Glomerular visceral epithelial cell (primary cell): ENCODE data around the gene TMX4.
"Not testable (repeated sequence)": the region's sequence is repeated elsewhere in the genome, so short reads cannot be mapped to it uniquely, and the experiment has no call there.

Experiments used
- DNase-seq: peaks from one replicate; pipeline ENCODE4 v3.0.0-alpha.2; 2016; ENCODE audit errors: extremely low spot score

TMX4 gene, protein sequence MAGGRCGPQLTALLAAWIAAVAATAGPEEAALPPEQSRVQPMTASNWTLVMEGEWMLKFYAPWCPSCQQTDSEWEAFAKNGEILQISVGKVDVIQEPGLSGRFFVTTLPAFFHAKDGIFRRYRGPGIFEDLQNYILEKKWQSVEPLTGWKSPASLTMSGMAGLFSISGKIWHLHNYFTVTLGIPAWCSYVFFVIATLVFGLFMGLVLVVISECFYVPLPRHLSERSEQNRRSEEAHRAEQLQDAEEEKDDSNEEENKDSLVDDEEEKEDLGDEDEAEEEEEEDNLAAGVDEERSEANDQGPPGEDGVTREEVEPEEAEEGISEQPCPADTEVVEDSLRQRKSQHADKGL

DNA sequence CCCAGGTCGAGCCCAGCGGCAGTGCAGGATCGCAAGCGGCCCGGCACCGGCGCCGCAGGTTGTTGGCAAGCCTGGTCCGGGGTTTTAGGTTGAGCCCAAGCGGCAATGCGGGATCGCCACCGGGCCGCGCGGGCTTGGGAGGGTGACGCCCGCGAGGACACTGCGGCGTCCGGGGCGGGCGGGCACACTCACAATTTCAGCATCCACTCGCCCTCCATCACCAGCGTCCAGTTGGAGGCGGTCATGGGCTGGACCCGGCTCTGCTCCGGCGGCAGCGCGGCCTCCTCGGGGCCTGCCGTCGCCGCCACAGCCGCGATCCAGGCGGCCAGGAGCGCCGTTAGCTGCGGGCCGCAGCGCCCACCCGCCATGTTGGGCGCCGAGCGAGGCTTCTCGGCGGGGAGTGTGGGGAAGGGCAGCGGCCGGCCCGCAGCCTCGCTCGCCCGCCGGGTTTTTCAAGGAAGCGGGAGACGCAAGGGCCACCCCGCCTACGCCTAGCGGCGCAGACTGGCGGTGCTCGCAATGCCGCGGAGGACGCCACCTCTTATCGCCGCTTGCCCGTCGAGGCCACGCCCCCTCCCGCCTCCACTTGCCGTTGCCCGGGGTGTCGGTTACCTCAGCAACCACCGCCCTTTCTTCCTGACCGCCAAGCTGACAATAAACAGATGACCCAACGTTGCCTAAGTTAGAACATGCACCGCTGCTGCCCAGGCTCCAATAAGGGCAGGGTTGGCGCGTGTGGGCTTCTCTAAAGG is at the start of gene TMX4:
Gene TMX4 (minus strand): TSS at position 516 of the 752 bp plus-strand sequence. CDS start 148 bp downstream, at position 368.
- DNase-seq, result peak; percentile 98

DNA sequence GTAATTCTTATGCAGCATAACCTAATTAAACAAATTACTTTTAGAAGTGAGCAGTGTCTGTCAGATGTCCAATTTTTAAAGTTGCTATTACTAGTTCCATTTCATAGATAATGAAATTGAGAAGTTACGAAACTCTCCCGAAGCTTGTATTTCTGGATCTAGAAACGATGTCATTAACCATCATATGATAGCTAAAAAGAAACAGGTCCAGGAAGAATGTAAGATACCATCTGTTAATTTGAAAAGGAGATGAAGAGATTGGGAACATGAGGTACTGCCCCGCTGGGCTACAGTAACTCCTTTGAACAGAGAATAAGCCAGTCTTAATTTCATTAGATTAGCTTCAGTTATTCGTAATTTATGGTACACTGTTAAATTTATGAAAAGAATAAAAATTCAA is 47.5 kb upstream of the TMX4 start:
- DNase-seq, result no peak

DNA sequence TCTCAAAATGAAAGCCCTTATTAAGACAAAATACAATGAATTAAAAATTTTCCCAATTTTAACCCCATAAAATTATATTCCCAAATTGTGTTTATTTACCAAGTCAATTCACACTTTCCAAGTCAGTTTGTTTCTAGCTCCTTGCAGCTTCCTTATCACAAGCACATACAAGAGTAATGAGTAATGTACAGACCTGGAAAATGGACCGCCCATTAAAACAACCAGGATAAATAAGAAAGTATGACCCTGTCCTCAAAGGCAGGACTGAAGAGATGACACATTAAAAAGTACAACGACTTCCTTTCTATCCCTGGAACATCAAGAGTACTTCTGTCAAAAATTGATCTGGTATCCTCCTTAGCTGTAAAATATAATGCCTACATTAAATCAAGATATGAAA is 47.1 kb upstream of the TMX4 start:
- DNase-seq, result no peak

DNA sequence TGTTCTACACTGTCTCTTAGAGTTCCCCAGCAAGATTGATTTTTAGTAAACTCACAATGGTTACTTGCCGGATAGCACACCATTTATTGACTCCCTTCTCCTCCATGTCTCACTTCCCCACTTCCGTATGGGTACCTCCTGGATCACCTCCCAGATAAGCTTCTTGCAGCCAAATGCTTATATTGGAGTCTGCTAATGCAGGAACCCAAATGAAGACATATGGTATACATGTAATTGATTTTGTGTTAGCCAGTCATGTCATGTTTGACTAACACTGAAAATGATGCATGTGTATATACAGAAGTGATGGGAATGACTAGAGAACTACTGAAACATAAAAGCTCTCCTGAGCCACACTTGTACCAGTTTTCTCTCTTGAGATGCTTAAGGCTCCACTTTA is 46.1 kb upstream of the TMX4 start:
- DNase-seq, result no peak

DNA sequence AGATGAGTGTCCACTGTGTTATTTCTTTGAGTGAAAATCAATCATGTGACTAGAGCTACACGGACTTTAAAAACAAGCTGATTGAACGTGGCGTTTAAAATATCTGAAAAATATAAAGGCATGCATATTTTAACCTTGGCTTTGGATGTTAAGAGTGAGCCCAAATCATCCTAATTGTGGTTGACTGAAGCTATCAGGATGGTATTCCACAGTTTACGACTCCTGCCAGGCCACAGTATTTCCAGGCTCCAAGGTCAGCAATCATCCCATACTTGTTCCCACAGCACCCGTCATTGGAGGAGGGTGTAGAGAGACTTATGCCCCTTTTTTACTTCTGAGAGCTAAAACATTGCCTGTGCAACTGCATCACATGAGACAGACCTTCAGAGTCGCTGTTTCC is 43.2 kb upstream of the TMX4 start:
- no peak for DNase-seq

DNA sequence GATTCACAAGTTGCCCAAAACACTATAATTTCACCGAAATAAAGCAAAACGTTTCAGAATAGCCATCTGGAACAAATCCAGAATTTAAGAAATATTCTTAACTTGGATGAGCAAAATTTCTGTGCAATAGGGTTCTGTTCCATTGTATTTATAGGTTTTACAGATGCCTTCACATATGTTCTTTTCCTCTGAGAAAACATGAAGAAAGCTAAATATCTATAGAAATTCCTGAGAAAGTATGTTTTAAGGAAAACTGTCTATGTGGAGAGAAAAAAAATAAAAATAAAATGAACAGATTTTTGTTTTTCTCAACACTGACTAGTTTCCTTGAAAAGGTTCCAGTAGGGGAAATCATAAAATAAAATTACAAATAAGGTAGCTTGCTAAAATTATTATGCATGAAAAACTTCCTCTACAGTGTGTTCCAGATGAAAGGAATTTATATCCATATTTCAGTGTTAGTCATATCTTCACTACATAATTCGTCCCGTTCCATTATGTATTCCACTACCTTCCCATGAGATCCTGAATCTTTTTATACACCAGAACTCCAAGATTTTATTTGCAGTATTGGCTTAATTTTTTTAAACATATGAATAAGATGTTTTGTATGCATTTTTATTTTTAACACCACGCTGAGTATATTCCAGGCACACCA is 42.4 kb upstream of the TMX4 start:
- no peak for DNase-seq

DNA sequence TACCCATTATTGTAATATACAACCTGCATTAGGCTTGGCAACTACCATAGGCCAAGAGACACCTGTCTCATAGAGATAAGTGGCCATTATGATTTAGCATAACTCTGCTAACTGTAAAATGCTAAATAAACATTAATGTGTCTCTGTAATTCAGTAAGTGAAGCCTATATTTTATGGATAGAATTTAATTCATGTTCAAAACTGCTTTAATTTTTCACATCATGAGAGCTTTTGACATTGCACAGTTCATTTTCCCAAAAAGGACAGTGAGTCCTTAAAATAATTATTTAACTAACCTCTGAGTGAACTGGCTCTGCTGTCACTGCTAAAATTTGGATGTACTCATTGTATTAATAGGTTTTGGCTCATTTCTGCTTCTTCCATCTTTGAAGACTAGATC is 41.4 kb upstream of the TMX4 start:
- no peak for DNase-seq

DNA sequence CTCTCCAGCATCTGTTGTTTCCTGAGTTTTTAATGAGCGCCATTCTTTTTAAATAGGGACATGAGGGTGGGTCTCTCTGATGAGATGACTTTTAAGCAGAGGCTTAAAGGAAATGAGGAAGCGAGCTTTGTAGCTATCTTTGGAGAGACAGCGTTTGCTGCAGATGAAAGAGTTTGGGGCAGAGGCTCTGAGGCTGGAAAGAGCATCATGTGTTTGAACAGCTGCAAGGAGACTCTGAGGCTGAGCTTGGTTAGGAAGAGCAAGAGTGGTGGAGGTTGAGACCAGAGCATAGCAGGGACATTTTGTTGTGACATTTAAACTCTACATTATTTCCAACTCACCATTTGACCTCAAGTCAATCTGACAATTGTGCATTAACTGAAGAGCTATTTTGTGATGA is 38.3 kb upstream of the TMX4 start:
- no peak for DNase-seq

DNA sequence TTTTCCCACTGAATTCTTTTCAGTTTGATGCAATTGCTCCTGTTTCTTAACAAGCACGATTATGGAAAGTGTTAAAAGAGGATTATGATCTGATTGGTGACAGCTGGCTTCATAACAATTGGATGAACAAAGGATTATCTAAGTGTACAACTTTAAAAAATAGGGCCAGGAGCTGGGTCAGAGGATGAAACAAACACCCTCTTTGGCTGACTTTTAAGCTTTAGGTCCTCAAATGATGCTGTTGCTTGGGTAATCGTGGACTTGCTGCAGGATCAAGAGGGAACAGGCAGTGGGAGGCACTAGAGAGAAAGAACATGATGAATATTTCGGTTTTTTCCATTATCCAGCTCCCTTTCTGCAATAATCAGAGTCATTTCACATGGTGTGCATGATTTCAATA is 35.5 kb upstream of the TMX4 start:
- DNase-seq, result no peak

DNA sequence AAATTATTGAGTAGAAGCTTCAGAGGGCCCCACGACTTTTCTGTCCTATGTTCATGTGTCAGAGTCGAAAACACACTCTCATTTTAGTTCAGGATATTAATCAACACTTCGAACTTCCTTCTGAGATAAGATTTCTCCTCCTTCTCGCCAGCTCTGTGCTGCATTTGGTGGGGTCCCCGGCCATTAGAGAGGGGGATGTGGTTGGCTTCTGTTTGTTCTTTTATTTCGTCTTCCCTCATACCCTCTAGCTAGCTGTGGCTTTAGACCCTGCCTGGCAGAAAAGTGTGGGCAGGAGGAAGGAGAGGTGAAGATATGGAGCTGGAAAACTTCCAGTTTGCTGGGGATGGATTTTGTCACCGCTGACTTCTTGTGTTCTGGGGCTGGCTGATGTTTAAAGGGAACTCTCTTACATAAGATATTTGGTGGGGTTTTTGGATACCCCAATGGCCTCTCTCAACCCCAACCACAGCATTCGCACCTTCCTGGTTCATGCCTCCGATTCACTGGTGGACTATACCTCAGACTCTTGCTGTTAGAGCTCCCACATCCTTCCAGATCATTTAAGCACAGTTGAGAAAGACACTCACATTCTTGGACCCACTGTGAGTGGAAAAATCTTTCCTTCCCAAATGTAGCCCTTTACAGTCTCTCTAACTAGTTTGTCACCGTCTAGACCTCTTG is 30.7 kb upstream of the TMX4 start:
- no peak for DNase-seq

DNA sequence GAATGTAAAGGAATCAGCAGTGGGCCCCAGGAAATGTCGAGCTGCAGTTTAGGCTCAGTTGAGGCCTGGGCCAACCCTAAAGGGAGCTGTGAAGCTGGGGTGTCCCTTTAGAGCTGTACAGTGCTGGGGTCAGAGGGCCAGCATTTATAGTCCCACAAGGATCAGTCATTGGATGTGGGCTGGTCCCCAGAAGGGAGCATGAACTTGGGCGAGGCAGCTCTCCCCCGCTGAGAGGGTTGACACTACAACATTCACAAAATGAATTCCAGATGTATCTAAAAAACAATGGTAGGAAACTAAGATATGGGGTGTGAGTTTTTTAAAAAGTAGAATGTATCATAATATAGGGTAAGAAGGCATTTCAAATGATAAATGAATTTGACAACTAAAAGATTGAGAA is 29.7 kb upstream of the TMX4 start:
- no peak for DNase-seq

DNA sequence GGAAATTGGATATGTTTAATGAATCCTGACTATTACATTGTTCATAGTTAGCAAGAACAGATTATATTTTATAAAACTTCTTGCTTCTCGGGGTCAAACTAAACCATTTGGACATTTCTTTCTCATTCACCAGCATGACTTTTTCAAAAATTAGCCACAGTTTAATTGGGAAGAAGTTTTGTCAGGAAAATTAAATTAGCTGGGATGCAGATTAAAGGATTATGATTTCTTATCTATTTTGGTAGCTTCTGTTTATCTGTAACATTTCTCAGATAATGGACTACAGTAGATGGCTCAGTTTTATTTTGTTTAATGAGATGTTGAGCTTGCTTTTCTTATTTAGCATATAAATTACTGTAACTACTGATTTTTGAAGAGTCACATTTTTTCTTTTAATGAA is 26.4 kb upstream of the TMX4 start:
- no peak for DNase-seq

DNA sequence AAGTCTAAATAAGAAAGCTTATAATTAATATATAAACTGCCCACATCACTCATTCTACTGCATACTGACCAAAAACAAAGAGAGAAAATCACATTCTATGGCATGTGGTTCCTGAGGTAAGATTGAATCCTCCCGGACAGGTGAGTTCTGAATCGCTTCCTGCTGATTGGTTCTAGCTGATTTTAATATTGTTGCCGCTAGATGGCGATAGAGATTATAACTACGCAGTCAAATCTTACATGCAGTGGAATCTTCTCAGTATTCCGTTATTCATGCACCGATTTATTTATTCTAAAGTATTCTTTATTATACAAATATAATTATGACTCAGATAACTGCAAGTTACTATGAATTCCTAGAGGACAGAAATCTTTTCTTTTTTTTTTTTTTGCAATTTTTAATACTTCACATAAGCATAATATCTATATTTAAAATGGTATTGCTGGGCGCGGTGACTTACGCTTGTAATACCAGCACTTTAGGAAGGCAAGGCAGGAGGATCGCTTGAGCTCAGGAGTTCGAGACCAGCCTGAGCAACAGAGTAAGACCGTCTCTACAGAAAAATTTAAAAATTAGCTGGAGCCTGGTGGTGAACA is 24.2 kb upstream of the TMX4 start:
- DNase-seq, result peak; percentile 59

DNA sequence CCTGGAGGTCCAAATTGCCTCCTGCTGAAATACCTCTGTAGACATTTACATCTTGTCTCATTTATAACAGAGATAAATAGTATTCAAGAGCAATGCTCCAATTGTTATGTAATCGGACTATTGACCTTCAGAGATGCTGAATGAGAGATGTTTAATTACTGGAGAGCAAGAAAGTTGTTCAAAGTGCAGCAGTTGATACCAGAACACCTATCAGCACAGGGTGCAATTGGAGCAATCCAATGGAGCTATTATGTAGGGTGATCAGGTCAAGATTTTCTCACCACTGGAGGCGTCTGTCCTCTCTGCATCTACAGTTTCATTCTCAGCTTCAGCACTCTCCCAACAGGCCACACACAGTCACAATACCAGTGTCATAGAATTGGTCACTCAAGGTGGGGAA is 19.5 kb upstream of the TMX4 start:
- DNase-seq, result no peak

DNA sequence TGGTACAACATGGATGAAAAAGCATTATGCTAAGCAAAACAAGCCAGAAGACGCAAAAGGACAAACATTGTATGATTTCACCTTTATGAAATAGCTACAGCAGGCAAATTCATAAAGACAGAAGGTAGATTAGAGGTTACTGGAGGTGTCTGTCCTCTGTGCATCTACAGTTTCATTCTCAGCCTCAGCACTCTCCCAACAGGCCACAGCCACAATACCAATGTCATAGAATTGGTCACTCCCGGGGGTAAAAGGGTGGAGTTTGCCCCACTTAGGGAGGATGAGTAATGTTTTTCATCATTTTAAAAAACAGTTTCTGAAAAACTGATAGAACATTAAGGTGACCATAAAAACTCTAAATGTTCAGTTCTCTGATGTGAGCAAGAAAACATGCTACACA is 17.2 kb upstream of the TMX4 start:
- no peak for DNase-seq

DNA sequence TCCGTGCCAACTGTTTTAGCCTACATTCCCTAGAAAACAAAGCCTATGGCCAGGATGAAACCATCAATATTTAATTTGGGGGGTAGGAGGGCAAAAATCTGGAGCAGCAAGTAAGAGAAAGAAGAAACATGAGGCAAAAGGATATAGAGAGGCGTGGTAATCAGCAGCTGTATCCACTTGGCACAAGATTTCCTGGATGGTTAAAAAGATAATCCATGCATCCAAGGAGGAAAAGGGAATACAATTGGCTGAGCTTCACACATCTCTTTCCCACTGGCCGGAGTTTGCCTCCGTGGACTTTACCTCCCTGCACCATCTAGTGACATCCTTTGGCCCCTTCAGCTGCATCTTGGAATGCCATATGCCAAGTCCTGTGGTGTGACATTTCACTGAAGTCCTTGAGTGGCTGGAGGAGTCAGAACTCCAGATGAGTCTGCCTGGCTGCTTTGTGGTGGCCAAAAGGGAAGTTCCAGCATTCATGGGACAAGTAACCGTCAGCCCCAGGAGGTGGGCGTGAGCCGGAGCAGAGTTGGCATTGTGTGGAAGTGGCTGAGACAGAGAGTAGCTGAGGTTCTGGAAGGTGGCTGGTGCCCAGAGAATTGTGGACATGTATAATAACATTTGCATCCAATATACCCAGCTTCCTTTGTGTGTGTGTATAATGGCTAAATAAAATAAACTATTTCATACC is 13.7 kb upstream of the TMX4 start:
- no peak for DNase-seq

DNA sequence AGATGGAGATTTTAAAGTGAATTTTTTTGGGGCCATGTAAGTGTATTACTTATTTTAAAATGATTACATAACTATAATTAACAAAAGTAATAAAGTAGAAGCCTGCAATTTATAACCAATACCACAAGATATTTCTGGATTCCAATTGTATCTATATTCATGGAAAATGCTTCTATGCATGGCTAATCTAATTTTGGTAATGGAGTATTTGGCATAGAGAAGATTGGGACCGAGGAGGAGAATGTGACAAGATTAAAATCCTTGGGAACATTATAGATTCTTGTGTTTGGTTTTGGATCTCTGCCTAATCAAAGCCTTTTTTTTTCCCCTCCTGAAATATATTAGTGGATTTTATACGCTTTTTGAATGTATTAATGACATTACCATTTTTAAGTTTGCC is 12.9 kb upstream of the TMX4 start:
- no peak for DNase-seq

DNA sequence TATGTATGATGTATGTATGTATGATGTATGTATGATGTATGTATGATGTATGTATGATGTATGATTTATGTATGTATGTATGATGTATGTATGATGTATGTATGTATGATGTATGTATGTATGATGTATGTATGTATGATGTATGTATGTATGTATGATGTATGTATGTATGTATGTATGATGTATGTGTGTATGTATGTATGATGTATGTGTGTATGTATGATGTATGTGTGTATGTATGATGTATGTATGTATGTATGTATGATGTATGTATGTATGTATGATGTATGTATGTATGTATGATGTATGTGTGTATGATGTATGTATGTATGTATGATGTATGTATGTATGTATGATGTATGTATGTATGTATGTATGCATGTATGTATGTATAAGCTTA is 12.0 kb upstream of the TMX4 start:
- not testable (repeated sequence) for DNase-seq

DNA sequence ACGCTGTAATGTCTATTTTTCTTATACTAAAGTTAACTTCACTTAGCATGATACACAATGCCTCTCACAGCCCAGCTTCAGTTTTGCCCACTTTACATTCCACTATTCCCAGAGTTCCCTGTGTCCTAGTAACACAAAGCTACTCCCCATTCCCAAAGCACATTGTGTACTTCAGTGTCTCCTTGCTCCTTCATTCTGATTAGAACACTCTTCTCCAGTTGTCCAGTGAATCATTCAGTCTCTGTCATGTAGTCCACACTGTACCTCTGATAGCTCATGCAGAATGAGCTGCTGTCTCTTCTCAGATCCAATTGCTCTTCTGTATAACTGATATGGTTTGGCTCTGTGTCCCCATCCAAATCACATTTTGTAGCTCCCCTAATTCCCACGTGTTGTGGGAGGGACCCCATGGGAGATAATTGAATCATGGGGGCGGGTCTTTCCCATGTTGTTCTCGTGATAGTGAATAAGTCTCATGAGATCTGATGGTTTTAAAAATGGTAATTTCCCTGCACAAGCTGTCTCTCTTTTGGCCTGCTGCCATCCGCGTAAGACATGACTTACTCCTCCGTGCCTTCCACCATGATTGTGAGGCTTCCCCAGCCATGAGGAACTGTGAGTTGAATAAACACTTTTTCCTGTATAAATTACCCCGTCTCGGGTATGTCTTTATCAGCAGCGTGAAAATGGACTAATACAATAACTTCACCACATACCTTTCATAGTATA is 2.1 kb upstream of the TMX4 start:
- no peak for DNase-seq

DNA sequence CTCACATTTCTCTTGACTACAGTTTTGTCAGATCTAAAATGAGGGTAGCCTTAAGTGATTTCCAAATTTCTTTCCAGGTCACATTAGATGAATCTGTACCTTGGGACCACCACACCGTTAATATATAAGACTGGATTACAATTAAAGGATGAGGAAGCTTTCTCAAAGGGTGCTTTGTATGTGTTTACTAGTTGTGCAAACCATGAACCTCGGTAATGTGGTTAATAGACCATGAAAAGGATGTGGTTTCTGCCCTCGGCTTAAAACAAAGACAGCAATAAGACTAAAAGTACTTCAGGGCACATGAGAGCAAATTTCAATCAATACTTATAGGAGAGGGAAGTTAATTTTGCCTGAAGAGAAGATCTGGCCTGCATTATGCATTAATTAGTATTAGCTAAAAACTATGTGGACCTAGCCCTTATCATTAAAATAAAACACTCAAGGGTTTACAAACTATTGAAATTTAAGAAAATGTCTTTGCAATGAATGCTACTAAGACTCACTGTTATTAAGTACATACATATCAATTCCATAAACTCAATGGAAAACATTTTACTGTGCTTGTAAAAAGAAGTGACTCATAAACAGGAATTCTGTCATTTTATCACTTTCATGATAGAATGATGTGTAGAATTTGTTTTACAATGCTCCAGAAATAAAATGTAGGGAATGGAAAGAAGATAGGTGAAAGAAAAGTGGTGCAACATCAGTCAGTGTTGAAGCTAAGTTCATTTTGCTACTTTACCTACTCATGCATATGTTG is 936 bp upstream of the TMX4 start:
- peak; percentile 43 for DNase-seq
